ENCODE measurements around the gene SMIM23. TPM values are rescaled to one million over a fixed set of nuclear protein-coding genes. Genes with fewer than 3 reads are reported as not detected.

Gene SMIM23
- total and polyA plus RNA-seq, 2 donors (not counting 3 experiments of a cell fraction or from before 2014, with no cell fraction given) = not detected

DNA sequence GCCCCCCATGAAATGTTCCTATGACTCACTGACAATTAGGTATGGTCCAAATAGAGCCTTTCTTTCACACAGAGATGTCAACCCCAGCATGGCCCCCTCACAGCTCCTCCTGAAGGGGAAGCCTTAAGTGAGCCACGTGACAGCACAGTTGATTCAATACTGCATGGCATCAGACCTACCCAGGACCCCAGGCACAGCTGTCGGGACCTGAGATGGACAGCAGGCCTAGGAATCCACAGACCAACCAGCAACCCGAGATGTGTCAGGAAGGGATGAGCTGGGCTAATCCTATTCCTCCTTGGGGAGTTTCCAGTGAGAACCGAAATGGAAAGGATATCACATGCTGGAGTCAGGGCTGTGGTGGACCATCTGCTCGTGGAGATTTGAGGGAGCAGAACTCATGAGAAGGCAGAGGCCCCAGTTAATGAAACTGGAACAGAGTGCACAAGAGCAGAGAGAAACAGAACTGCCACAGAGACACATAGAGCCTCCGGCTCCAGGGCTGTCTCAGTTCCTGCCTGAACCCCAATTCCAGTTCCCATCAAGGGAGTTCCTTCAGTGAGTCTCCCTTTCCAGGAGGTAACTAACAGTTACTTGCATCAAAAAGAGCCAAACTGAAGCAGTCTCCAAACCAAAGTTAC lies 42.1 kb upstream of the SMIM23 start:
- intact Hi-C loops (cut with micrococcal nuclease) = no loop called here
- no peaks in the 10 kb centered on the region for H3K36me3 ChIP-seq (ENCODE audit: control insufficient read depth in 2 of 2, extremely low read depth in 1 of 2, insufficient read depth in 2 of 2, low read length in 2 of 2)
- no peak overlapping the region for H2AFZ ChIP-seq (ENCODE audit: low read depth, low read length)

More for the DNA sequence above, 42.1 kb upstream of the SMIM23 start:
- FAIRE-seq (no peak), DNase-seq (ENCODE audit: low read depth, low spot score) (no peak)
- POLR2A ChIA-PET = no interaction called here
- no peak overlapping the region for H3K27ac ChIP-seq (ENCODE audit: insufficient read depth, low read depth, low read length)
- H3K79me2 ChIP-seq (ENCODE audit: control insufficient read depth, insufficient read depth, low read length) = no peaks in the 10 kb centered on the region
- H3K4me3 ChIP-seq (replicated peaks in 1 of 3; ENCODE audit: insufficient read depth in 1 of 3, low read depth in 1 of 3, low read length in 3 of 3) = no peak overlapping the region
- H3K4me1 ChIP-seq (ENCODE audit: control insufficient read depth, extremely low read depth, insufficient read depth, low read length) = no peaks in the 10 kb centered on the region
- H3K4me2 ChIP-seq (ENCODE audit: insufficient read depth, low read length) = no peak overlapping the region
- no peaks in the 10 kb centered on the region for H4K20me1 ChIP-seq (replicated peaks; ENCODE audit: control insufficient read depth, extremely low read depth, insufficient read depth, low read length)
- dilution Hi-C loops (cut with MboI; ENCODE audit: extremely low pct_ligation_motif_present, low sequenced_read_pairs) = no loop called here
- H3K9me1 ChIP-seq (replicated peaks; ENCODE audit: control insufficient read depth, extremely low read depth, insufficient read depth, low read length) = no peaks in the 10 kb centered on the region
- no peaks in the 10 kb centered on the region for H3K9me3 ChIP-seq (replicated peaks; ENCODE audit: control insufficient read depth, insufficient read depth, low read length)
- no peaks in the 10 kb centered on the region for H3K27me3 ChIP-seq (ENCODE audit: control insufficient read depth in 2 of 2, insufficient read depth in 2 of 2, low read length in 2 of 2)
- BruUV-seq (replicated peaks) = no TSS peak
- TF ChIP-seq, protein P1, sequence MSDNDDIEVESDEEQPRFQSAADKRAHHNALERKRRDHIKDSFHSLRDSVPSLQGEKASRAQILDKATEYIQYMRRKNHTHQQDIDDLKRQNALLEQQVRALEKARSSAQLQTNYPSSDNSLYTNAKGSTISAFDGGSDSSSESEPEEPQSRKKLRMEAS (IDR thresholded peaks at IDR 0.05; ENCODE audit: insufficient read depth, insufficient read length) = no peak
- TF ChIP-seq CTCF (IDR thresholded peaks at IDR 0.05; ENCODE audit: extremely low read depth in 1 of 2, insufficient read depth in 1 of 2, low read depth in 1 of 2, low read length in 2 of 2) (no peak), JUN (IDR thresholded peaks at IDR 0.05; ENCODE audit: borderline replicate concordance, insufficient read depth, insufficient read length, low read depth) (no peak), POLR2A (IDR thresholded peaks at IDR 0.05; ENCODE audit: low read depth, low read length) (no peak), EZH2 (IDR thresholded peaks at IDR 0.05; ENCODE audit: borderline replicate concordance, low read depth, low read length, severe bottlenecking) (no peak), POLR2AphosphoS5 (IDR thresholded peaks at IDR 0.05; ENCODE audit: insufficient read depth, low read depth, low read length) (no peak), MYC (IDR thresholded peaks at IDR 0.05; ENCODE audit: low read depth, low read length) (no peak), FOS (IDR thresholded peaks at IDR 0.05; ENCODE audit: borderline replicate concordance, insufficient read depth, low read length) (no peak), GATA2 (IDR thresholded peaks at IDR 0.05; ENCODE audit: insufficient read depth, insufficient read length, low read depth, low read length) (no peak)
- H3K9ac ChIP-seq (replicated peaks; ENCODE audit: extremely low read depth, insufficient read depth, low read length) = no peak overlapping the region
- CTCF ChIA-PET = no interaction called here
